Bronchus fibroblast of lung (primary cell): ENCODE results near the gene MAFB. TPM values are rescaled to one million over a fixed set of nuclear protein-coding genes. Genes with fewer than 3 reads are reported as not detected.

Experiments used
- total RNA-seq: library from RNA; depleted of rRNA; stranded (reverse); fragments of >200 nt; gene quantifications from 2 replicates; pipeline ENCODE4 v1.2.3, GENCODE V29; 2015

MAFB gene
- total RNA-seq: 0.74 and 1.0 TPM in 2 replicates

GRCh38 chr20:40689100-40689942, at the start of gene MAFB:
Gene MAFB (minus strand): TSS chr20:40689236. CDS start chr20:40688850, 386 bp downstream.

